ENCODE measurements around the gene HMGA1.
"Not testable (repeated sequence)": the region's sequence is repeated elsewhere in the genome, so short reads cannot be mapped to it uniquely, and the experiment has no call there.

The HMGA1 gene

GRCh38 chr6:34243131-34243771, 6.6 kb downstream of the HMGA1 start:
- no peaks in the 10 kb centered on the region for H3K9me3 ChIP-seq (ENCODE audit: insufficient read depth, low read depth, low read length)
- H2AFZ ChIP-seq (ENCODE audit: low read length), result no peak overlapping the region
- H3K4me1 ChIP-seq (ENCODE audit: insufficient read depth, low read length, poor library complexity, severe bottlenecking), result peaks cover 36% of the 10 kb centered on the region
- peaks cover 49% of the 10 kb centered on the region for H3K79me2 ChIP-seq (ENCODE audit: insufficient read depth, low read length)
- no peaks in the 10 kb centered on the region for H3K9me2 ChIP-seq (replicated peaks; ENCODE audit: low read depth, low read length)
- H4K20me1 ChIP-seq (ENCODE audit: insufficient read depth, low read length, poor library complexity, severe bottlenecking), result peaks cover 66% of the 10 kb centered on the region
- TF ChIP-seq CTCF (conservative IDR thresholded peaks at IDR 0.05; ENCODE audit: low read length) (no peak), EZH2phosphoT487 (IDR thresholded peaks at IDR 0.05; ENCODE audit: borderline replicate concordance) (no peak)
- no peaks in the 10 kb centered on the region for H3K27me3 ChIP-seq (ENCODE audit: insufficient read depth, low read length, poor library complexity, severe bottlenecking)
- peaks cover 36% of the 10 kb centered on the region; the same call in 1 of the 2 replicates for H3K36me3 ChIP-seq (ENCODE audit: insufficient read depth, low read length)
- H3K4me3 ChIP-seq (ENCODE audit: low read length, poor library complexity, severe bottlenecking), result no peak overlapping the region
- no peak overlapping the region for H3K9ac ChIP-seq (ENCODE audit: low read depth, low read length, poor library complexity, severe bottlenecking)
- no peaks in the 10 kb centered on the region for H3F3A ChIP-seq (ENCODE audit: low read depth)
- H3K4me2 ChIP-seq (ENCODE audit: low read depth, low read length, poor library complexity, severe bottlenecking), result peak overlapping the region; percentile 27

- H3K4me2 ChIP-seq (ENCODE audit: low read depth, low read length, poor library complexity, severe bottlenecking), result peak overlapping the region; percentile 14
- TF ChIP-seq CTCF (conservative IDR thresholded peaks at IDR 0.05; ENCODE audit: low read length) (peak; percentile 51), EZH2phosphoT487 (IDR thresholded peaks at IDR 0.05; ENCODE audit: borderline replicate concordance) (no peak)
- peaks cover 36% of the 10 kb centered on the region; the same call in 1 of the 2 replicates for H3K36me3 ChIP-seq (ENCODE audit: insufficient read depth, low read length)
- H4K20me1 ChIP-seq (ENCODE audit: insufficient read depth, low read length, poor library complexity, severe bottlenecking), result peaks cover 59% of the 10 kb centered on the region
- no peak overlapping the region for H3K9ac ChIP-seq (ENCODE audit: low read depth, low read length, poor library complexity, severe bottlenecking)
- H3K4me1 ChIP-seq (ENCODE audit: insufficient read depth, low read length, poor library complexity, severe bottlenecking), result peaks cover 31% of the 10 kb centered on the region
- no peaks in the 10 kb centered on the region for H3K27me3 ChIP-seq (ENCODE audit: insufficient read depth, low read length, poor library complexity, severe bottlenecking)
- no peak overlapping the region for H3K4me3 ChIP-seq (ENCODE audit: low read length, poor library complexity, severe bottlenecking)
- peaks cover 39% of the 10 kb centered on the region for H3K79me2 ChIP-seq (ENCODE audit: insufficient read depth, low read length)
- H3F3A ChIP-seq (ENCODE audit: low read depth), result no peaks in the 10 kb centered on the region
- no peak overlapping the region for H2AFZ ChIP-seq (ENCODE audit: low read length)
- H3K9me3 ChIP-seq (ENCODE audit: insufficient read depth, low read depth, low read length), result no peaks in the 10 kb centered on the region
- no peaks in the 10 kb centered on the region for H3K9me2 ChIP-seq (replicated peaks; ENCODE audit: low read depth, low read length)
Observed at GRCh38 chr6:34243901-34244884, 7.5 kb downstream of the HMGA1 start.

- H3F3A ChIP-seq (ENCODE audit: low read depth); H3K4me2 ChIP-seq (ENCODE audit: low read depth, low read length, poor library complexity, severe bottlenecking); H3K9me3 ChIP-seq (ENCODE audit: insufficient read depth, low read depth, low read length); H3K27me3 ChIP-seq (ENCODE audit: insufficient read depth, low read length, poor library complexity, severe bottlenecking); H3K9me2 ChIP-seq (replicated peaks; ENCODE audit: low read depth, low read length); H2AFZ ChIP-seq (ENCODE audit: low read length); H3K9ac ChIP-seq (ENCODE audit: low read depth, low read length, poor library complexity, severe bottlenecking); H3K4me3 ChIP-seq (ENCODE audit: low read length, poor library complexity, severe bottlenecking): not testable (repeated sequence)
- Histone ChIP-seq H3K36me3 (ENCODE audit: insufficient read depth, low read length) (peaks cover 36% of the 10 kb centered on the region; the same call in 1 of the 2 replicates), H4K20me1 (ENCODE audit: insufficient read depth, low read length, poor library complexity, severe bottlenecking) (peaks cover 49% of the 10 kb centered on the region), H3K79me2 (ENCODE audit: insufficient read depth, low read length) (peaks cover 29% of the 10 kb centered on the region), H3K4me1 (ENCODE audit: insufficient read depth, low read length, poor library complexity, severe bottlenecking) (peaks cover 21% of the 10 kb centered on the region)
Observed at GRCh38 chr6:34245032-34245760, 8.5 kb downstream of the HMGA1 start.

- not testable (repeated sequence) for H2AFZ ChIP-seq (ENCODE audit: low read length); H3K4me3 ChIP-seq (ENCODE audit: low read length, poor library complexity, severe bottlenecking); H3K9ac ChIP-seq (ENCODE audit: low read depth, low read length, poor library complexity, severe bottlenecking); H3K27me3 ChIP-seq (ENCODE audit: insufficient read depth, low read length, poor library complexity, severe bottlenecking); H3K9me2 ChIP-seq (replicated peaks; ENCODE audit: low read depth, low read length); H3K4me2 ChIP-seq (ENCODE audit: low read depth, low read length, poor library complexity, severe bottlenecking); H3K9me3 ChIP-seq (ENCODE audit: insufficient read depth, low read depth, low read length); H3F3A ChIP-seq (ENCODE audit: low read depth)
- H3K36me3 ChIP-seq (ENCODE audit: insufficient read depth, low read length), result peaks cover 34% of the 10 kb centered on the region; the same call in 1 of the 2 replicates
- peaks cover 16% of the 10 kb centered on the region for H3K4me1 ChIP-seq (ENCODE audit: insufficient read depth, low read length, poor library complexity, severe bottlenecking)
- H3K79me2 ChIP-seq (ENCODE audit: insufficient read depth, low read length), result peaks cover 24% of the 10 kb centered on the region
- H4K20me1 ChIP-seq (ENCODE audit: insufficient read depth, low read length, poor library complexity, severe bottlenecking), result peaks cover 44% of the 10 kb centered on the region
Observed at GRCh38 chr6:34245761-34246140, 9.1 kb downstream of the HMGA1 start.

All from Loucy (cell line).